Suprapubic skin (tissue), 3 donors: ENCODE results near the gene SGK2.

ENCODE experiments used
- POLR2A ChIP-seq, 2 donors: fragments of 450-650 bp; IDR thresholded peaks; one replicate each; pipeline ENCODE4 v1.6.1; 2017; ENCODE audit warnings: antibody characterized with exemption in 2 of 2, mild to moderate bottlenecking in 2 of 2, moderate library complexity in 2 of 2
- TF ChIP-seq, protein P1 (sequence below), 2 donors: fragments of 200-600 bp in 1 of 2; fragments of 450-650 bp in 1 of 2; sonication (generic) in 1 of 2; IDR thresholded peaks; one replicate each; pipeline ENCODE4 v1.5.1; 2016 to 2019; ENCODE audit warnings: antibody characterized with exemption in 2 of 2, mild to moderate bottlenecking in 1 of 2, moderate library complexity in 1 of 2

DNA sequence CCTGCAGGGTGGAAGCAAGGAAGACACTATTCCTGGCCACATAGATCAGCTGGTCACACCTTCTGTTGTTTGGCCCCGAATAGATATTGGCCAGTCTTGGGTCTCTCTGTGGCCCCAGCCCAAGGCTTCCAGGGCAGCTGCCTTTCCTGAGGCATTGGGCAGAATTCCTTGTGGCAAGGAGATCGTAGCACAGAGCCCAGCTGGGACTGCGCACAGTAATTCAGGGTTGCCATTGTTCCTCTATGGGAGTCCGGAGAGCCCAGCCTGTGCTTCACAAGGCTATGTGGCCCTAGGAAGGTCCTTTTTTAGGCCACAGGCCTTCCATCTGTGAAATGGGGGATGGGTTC is 6.9 kb downstream of the SGK2 start:
- TF ChIP-seq, protein P1, sequence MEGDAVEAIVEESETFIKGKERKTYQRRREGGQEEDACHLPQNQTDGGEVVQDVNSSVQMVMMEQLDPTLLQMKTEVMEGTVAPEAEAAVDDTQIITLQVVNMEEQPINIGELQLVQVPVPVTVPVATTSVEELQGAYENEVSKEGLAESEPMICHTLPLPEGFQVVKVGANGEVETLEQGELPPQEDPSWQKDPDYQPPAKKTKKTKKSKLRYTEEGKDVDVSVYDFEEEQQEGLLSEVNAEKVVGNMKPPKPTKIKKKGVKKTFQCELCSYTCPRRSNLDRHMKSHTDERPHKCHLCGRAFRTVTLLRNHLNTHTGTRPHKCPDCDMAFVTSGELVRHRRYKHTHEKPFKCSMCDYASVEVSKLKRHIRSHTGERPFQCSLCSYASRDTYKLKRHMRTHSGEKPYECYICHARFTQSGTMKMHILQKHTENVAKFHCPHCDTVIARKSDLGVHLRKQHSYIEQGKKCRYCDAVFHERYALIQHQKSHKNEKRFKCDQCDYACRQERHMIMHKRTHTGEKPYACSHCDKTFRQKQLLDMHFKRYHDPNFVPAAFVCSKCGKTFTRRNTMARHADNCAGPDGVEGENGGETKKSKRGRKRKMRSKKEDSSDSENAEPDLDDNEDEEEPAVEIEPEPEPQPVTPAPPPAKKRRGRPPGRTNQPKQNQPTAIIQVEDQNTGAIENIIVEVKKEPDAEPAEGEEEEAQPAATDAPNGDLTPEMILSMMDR (IDR thresholded peaks at IDR 0.05), result no peak
- no peak for TF ChIP-seq POLR2A (IDR thresholded peaks at IDR 0.05)
